HG03558 (cell line): Measurements from ENCODE around the gene CCDC33.
"Not testable (repeated sequence)": the region's sequence is repeated elsewhere in the genome, so short reads cannot be mapped to it uniquely, and the experiment has no call there.

Experiments used
- ATAC-seq: cut with Tn5 transposase; IDR thresholded peaks from one replicate; pipeline ENCODE4 v1.9.1; 2021; ENCODE audit warnings: moderate number of reproducible peaks; ENCODE audit not compliant: unreplicated experiment; ENCODE audit errors: extremely low read depth

CCDC33 gene

DNA sequence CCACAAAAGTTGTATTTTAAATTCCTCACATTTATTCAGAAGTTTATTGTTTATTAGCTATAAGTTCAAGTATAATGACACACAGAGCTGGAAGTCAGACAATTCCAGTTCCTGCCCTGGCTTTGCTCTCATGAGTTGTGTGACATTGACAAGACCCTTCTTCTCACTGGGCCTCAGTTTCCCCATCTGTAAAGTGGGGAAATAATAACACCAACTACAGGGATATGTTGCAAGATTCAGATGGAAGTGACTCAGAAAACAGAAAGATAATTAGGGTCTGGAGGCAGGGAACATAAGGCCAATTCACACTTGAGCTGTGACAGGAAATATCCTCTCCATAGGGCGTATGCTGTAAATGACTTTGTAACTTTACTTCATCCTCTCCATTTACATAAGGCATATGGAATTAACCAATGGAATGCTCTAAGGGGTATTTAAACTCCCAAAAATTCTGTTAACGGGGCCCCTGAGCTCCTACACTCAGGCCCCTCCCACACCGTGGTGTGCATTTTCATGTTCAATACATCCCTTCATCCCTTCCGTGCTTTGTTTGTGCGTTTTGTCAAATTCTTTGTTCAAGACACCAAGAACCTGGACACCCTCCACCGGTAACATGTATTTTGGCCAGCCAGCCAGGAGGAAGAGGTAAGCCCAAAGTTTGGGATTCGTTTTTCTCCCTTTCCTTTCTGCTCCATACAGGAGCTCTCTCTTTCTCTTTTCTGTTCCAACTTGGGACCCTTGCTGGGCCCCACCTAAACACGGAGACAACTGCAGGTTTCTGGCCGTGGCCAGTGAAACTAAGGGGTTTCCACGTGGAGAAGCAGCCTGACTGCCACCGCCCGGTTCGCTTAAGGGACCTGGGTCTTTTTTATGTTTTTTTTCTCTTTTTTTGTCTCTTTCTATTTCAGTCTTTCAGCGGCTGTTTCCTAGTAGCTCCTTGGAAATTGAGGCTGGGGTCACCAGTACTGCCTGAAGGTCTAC, 114.5 kb downstream of the CCDC33 start:
- no peak for ATAC-seq

GRCh38 chr15:74351670-74352069, 115.5 kb downstream of the CCDC33 start:
- no peak for ATAC-seq

DNA sequence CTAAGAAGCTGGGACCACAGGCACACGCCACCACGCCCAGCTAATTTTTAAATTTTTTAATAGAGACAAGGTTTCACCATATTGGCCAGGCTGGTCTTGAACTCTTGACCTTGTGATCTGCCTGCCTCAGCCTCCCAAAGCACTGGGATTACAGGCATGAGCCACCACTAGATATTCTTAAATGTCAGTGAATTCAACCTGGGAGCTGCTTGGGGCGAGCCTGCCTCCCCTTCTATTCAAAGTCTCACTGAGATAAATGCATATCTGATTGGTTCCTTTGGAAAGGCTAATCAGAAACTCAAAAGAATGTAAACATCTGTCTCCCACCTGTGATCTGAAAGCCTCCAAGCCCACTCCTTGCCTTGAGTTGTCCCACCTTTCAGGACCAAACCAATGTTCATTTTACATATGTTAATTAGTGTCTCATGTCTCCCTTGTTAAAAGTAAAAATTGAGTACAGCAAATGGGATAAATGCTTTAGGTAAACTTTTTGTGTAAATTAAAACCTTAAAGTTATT, 116.3 kb downstream of the CCDC33 start:
- no peak for ATAC-seq

- not testable (repeated sequence) for ATAC-seq
Observed at GRCh38 chr15:74353992-74354391, 117.9 kb downstream of the CCDC33 start.

GRCh38 chr15:74356050-74356449, 119.9 kb downstream of the CCDC33 start:
- ATAC-seq, result not testable (repeated sequence)

GRCh38 chr15:74357514-74357913, 121.4 kb downstream of the CCDC33 start:
- ATAC-seq, result not testable (repeated sequence)

GRCh38 chr15:74359376-74359775, 123.2 kb downstream of the CCDC33 start:
- not testable (repeated sequence) for ATAC-seq

DNA sequence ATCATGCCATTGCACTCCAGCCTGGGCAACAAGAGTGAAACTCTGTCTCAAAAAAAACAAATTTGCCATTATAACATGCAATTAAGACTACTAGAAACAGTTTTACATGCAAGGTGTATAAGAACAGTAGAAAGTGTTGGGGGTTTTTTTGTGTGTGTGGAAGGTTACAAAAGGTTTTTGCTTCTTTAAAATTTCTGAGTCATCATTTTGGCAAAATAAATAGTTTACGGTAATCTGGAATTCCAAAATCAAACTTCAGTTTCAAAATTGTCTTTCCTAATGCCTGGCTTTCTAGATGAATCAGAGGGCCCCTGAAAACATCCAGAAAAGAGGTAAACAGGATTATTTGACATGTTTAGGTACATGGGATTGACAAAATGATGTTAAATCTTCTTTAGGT, 124.7 kb downstream of the CCDC33 start:
- not testable (repeated sequence) for ATAC-seq

GRCh38 chr15:74362482-74362881, 126.4 kb downstream of the CCDC33 start:
- ATAC-seq, result no peak

DNA sequence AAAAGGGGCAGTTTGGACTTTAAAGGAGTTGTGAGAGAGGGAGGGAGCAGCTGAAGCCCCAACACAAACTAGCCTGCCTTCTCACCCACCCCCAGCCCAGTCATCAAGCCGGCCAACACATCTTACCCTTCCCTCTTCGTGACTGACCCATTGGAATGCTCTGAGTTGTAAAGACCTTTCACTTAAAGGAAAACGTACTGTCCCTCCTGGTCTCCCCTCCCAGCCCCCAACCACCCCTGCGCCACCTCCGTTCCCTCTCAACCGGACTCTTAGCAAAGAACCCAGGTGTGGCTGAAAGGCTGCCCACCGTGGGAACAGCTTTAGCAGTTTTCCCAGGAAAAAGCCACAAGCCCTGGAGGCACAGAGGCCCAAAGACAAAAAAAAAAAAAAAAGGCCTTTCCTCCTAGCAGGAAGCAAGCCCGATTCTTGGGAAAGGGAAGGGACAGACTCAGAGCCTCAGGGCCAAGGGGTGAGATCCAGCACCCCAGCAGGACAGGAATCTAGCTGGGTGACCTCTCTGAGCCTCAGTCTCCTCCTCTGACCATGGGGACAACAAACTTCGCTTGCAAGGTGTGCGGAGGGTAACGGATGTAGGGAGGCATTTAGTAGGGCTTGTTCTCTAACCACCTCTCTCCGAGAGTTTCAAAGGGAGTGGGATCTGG, 128.9 kb downstream of the CCDC33 start:
- ATAC-seq, result no peak

DNA sequence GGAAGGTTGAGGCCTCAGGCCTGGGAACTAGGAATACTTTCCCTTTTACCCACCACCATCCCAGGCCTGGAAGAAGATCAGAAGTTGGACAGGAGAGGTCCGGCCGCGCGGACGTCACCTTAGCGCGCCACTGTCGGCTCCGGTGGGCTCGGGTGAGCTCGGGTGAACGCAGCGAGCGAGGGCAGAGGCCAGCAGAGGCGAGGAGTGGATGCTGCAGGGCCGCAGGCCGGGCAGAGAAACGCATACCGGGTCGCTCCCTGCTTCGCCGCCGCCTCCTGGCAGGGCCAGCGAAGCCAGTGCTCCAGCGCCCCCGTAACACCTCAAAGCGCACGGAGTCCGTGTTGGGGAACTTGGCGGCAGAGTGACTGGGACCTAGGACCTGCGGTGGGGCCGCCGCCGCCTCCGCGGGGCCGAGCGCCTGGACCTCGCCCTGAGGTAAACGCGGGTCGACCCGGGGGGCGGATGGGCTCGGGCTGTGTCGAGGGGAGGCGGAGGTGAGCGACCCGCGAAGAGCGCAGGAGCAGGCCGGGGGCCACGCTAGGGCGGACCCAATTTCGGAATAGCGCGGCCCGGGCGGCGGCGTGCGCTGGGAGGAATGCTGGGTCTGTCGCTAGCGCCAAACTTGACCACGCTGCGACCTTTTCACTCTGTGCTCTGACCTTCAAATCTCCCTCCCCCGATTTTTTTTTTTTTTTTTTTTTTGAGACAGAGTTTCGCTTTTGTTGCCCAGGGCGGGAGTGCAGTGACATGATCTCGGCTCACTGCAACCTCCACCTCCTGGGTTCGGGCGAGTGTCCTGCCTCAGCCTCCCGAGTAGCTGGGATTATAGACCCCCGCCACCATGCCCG, 129.7 kb downstream of the CCDC33 start:
- ATAC-seq, result no peak

GRCh38 chr15:74367296-74367854, 131.2 kb downstream of the CCDC33 start, which contains the start of gene CYP11A1:
Gene CYP11A1 (minus strand): TSS chr15:74367646. CDS start chr15:74367585, 61 bp downstream.
- ATAC-seq, result no peak

DNA sequence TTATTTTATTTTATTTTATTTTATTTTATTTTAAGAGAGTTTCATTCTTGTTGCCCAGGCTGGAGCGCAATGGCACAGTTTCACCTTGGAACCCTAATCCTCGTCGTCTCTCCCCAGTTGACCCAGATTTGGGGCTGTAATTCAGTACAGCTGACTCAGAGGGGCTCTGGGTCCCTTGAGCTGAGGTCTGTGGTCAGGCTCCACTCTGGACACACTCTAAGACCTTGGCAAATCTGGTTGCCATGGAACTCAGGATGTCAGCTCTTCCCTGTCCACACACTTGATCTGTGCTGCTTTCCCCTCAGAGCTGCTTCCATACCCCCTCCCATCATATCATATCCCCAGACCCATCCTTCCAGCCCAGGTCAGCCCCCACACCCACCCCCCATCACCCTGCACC, 132.0 kb downstream of the CCDC33 start:
- ATAC-seq, result no peak

DNA sequence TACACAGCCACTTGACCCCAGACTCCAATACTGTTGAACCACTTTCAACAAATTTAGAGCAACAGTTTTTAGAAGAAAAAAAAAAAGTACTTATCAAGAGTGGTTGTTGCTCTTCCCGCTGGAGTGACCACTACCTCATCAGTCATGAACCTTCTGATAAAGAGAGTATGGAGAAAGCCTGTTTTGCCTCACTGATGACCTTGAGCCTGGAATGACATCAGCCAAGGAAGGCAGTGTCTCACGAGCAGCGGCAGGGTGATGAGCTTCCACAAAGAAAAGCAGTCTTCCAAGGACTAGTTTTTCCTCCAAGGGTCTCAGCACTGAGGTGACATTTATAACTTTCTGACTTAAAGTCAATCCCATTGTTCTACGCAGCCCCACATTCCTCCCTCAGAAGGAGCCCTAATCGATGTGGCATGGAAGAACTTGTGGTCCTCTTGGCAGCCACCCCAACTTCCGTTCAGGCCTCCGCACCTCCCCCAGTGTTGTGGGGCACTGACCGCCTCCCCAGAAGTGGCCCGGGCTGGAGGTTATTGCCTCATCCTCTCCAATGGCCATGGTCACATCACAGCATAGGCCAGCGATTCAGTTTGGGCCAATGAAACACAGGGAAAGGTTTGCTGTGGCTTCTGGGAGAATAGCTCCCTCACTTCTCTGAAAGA, 133.1 kb downstream of the CCDC33 start:
- ATAC-seq, result no peak

DNA sequence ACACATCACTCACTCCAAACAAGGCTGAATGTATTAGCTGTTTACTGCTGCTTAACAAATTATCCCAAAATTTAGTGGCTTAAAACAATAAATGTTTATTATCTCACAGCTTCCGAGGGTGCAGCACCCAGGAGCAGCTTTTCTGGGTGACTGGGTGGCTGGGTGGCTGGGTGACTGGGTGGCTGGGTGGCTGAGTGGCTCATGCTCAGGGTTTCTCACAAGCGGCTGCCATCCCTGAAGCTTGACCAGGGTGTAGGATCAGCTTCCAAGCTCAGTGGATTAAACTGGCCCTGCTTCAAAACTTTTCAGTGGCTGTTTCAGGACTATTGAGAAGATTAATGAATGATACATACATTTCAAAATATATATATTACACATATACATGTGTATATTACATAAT, 133.6 kb downstream of the CCDC33 start:
- no peak for ATAC-seq

- no peak for ATAC-seq
Observed at GRCh38 chr15:74370471-74370870, 134.3 kb downstream of the CCDC33 start.

DNA sequence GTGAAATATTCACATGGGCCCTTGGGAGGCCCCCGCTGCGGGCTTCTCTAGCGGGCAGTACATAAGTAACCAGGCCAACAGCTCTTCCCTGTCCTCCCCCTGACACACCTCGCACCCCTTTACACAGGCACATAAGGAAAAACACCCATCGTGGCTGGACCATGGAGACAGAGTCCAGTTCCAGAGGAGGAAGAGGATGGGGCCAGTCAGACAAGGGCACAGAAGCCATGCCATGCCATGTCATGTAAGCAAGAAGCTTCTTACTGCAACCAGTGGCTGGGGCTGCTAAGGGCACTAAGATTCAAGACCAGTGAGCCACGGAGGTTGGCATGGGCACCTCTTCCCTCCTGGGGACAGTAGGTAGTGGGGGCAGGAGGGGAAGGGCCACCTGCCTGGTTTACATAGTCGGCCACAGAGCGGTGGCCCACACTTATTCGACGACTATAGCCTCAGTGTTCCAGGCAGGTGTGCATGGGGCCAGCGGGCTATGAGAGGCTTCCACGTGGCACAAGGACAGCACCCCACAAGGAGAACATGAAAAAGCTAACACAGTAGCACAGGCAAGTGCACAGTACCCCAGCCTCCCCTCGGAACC, 137.0 kb downstream of the CCDC33 start:
- no peak for ATAC-seq

- no peak for ATAC-seq
Observed at GRCh38 chr15:74373731-74374647, 137.9 kb downstream of the CCDC33 start.
